AG09309 (cell line): ENCODE data around the gene GJA4.

Experiments used
- DNase-seq: peaks from one replicate; pipeline ENCODE4 v3.0.0-alpha.2; 2010; ENCODE audit warnings: low read depth
- H3K4me3 ChIP-seq: 2 replicates; pipeline ENCODE4 v1.5.1; 2011; ENCODE audit warnings: mild to moderate bottlenecking, low read depth, low read length, moderate library complexity; ENCODE audit not compliant: control insufficient read depth
- CTCF ChIP-seq: IDR thresholded peaks from 2 replicates; pipeline ENCODE4 v1.5.1; 2011; ENCODE audit warnings: mild to moderate bottlenecking, low read depth, low read length, inconsistent platforms; ENCODE audit not compliant: insufficient read depth, control insufficient read depth; ENCODE audit errors: missing control alignments

Gene GJA4

GRCh38 chr1:34777519-34778321 lies 15.1 kb upstream of the GJA4 start:
- no peak overlapping the region for H3K4me3 ChIP-seq
- no peak for DNase-seq
- TF ChIP-seq CTCF: no peak

- no peak overlapping the region for H3K4me3 ChIP-seq
- DNase-seq: no peak
- TF ChIP-seq CTCF: no peak
Observed at GRCh38 chr1:34778381-34778780, 14.4 kb upstream of the GJA4 start.

- no peak for TF ChIP-seq CTCF
- no peak overlapping the region for H3K4me3 ChIP-seq
- no peak for DNase-seq
Observed at GRCh38 chr1:34779005-34779404, 13.8 kb upstream of the GJA4 start.

- TF ChIP-seq CTCF: no peak
- DNase-seq: no peak
- H3K4me3 ChIP-seq: no peak overlapping the region
Observed at GRCh38 chr1:34779526-34779925, 13.3 kb upstream of the GJA4 start.

- no peak for TF ChIP-seq CTCF
- H3K4me3 ChIP-seq: no peak overlapping the region
- no peak for DNase-seq
Observed at GRCh38 chr1:34779962-34780361, 12.8 kb upstream of the GJA4 start.

- no peak for TF ChIP-seq CTCF
- H3K4me3 ChIP-seq: no peak overlapping the region
- DNase-seq: no peak
Observed at GRCh38 chr1:34780528-34780927, 12.3 kb upstream of the GJA4 start.
